IMR-90 (cell line): Measurements from ENCODE around the gene RNGTT.

Source experiments
- CEBPB ChIP-seq: IDR thresholded peaks from 2 replicates; pipeline ENCODE4 v1.6.1; 2012; ENCODE audit warnings: low read depth, low read length, improper control_type of control experiment
- CHD1 ChIP-seq: IDR thresholded peaks from 2 replicates; pipeline ENCODE4 v1.6.1; 2012; ENCODE audit warnings: low read depth, low read length, improper control_type of control experiment
- FOS ChIP-seq: fragments of 150-350 bp; IDR thresholded peaks from 2 replicates; pipeline ENCODE4 v1.6.1; 2016; ENCODE audit warnings: low read depth, low read length
- MAZ ChIP-seq: IDR thresholded peaks from 2 replicates; pipeline ENCODE4 v1.6.1; 2012; ENCODE audit warnings: low read depth, mild to moderate bottlenecking, low read length, improper control_type of control experiment, moderate library complexity, borderline replicate concordance
- MXI1 ChIP-seq: IDR thresholded peaks from 2 replicates; pipeline ENCODE4 v1.6.1; 2012; ENCODE audit warnings: low read depth, mild to moderate bottlenecking, low read length, moderate library complexity, borderline replicate concordance
- NFE2L2 ChIP-seq: fragments of 150-350 bp; IDR thresholded peaks from 2 replicates; pipeline ENCODE4 v1.6.1; 2016; ENCODE audit warnings: low read depth, mild to moderate bottlenecking, low read length
- POLR2A ChIP-seq: IDR thresholded peaks from 2 replicates; pipeline ENCODE4 v1.6.1; 2012; ENCODE audit warnings: mild to moderate bottlenecking, low read depth, low read length
- RAD21 ChIP-seq: IDR thresholded peaks from 2 replicates; pipeline ENCODE4 v1.6.1; 2012; ENCODE audit warnings: low read length, improper control_type of control experiment
- RFX5 ChIP-seq: IDR thresholded peaks from 2 replicates; pipeline ENCODE4 v1.8.0; 2012; ENCODE audit warnings: low read depth, mild to moderate bottlenecking, low read length, moderate library complexity
- SMC3 ChIP-seq: fragments of 150-350 bp; IDR thresholded peaks from 2 replicates; pipeline ENCODE4 v1.6.1; 2016; ENCODE audit warnings: low read depth, mild to moderate bottlenecking, antibody characterized with exemption, low read length, moderate library complexity
- TF ChIP-seq, protein P1 (sequence below): conservative IDR thresholded peaks from 2 replicates; pipeline ENCODE4 v1.5.1; 2012; ENCODE audit warnings: mild to moderate bottlenecking, low read depth, low read length, improper control_type of control experiment
- TF ChIP-seq, protein P2 (sequence below): fragments of 150-350 bp; IDR thresholded peaks from 2 replicates; pipeline ENCODE4 v1.6.1; 2017; ENCODE audit warnings: mild to moderate bottlenecking, antibody characterized with exemption, low read length, low read depth

DNA sequence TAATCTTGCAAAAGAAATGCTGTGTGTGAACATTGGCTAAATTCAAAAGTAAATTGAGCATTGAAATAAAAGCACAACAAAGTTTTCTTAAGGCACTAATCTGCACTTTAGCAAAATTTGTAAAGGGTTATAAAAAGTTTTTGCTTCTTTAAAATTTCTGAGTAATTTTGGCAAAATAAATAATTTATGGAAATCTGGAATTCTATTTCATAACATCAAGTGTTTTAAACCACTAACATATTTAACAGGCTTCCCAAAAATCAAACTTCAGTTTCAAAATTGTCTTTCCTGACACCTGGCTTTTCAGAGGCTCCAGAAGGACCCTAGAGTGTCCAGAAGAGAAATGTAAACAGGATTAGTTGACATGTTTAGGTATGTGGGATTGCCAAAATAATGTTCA lies 4.5 kb upstream of the RNGTT start:
- TF ChIP-seq POLR2A (no peak), CEBPB (no peak), RAD21 (no peak), NFE2L2 (no peak), MXI1 (no peak), SMC3 (no peak), MAZ (no peak), CHD1 (no peak), RFX5 (no peak), FOS (no peak)
- TF ChIP-seq, protein P1, sequence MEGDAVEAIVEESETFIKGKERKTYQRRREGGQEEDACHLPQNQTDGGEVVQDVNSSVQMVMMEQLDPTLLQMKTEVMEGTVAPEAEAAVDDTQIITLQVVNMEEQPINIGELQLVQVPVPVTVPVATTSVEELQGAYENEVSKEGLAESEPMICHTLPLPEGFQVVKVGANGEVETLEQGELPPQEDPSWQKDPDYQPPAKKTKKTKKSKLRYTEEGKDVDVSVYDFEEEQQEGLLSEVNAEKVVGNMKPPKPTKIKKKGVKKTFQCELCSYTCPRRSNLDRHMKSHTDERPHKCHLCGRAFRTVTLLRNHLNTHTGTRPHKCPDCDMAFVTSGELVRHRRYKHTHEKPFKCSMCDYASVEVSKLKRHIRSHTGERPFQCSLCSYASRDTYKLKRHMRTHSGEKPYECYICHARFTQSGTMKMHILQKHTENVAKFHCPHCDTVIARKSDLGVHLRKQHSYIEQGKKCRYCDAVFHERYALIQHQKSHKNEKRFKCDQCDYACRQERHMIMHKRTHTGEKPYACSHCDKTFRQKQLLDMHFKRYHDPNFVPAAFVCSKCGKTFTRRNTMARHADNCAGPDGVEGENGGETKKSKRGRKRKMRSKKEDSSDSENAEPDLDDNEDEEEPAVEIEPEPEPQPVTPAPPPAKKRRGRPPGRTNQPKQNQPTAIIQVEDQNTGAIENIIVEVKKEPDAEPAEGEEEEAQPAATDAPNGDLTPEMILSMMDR: no peak
- TF ChIP-seq, protein P2, sequence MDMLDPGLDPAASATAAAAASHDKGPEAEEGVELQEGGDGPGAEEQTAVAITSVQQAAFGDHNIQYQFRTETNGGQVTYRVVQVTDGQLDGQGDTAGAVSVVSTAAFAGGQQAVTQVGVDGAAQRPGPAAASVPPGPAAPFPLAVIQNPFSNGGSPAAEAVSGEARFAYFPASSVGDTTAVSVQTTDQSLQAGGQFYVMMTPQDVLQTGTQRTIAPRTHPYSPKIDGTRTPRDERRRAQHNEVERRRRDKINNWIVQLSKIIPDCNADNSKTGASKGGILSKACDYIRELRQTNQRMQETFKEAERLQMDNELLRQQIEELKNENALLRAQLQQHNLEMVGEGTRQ: no peak
